HG03135 (cell line): ENCODE measurements around the gene HCAR1.
"Not testable (repeated sequence)": the region's sequence is repeated elsewhere in the genome, so short reads cannot be mapped to it uniquely, and the experiment has no call there.

Source experiments
- ATAC-seq: cut with Tn5 transposase; IDR thresholded peaks from one replicate; pipeline ENCODE4 v1.9.1; 2021; ENCODE audit warnings: mild to moderate bottlenecking, moderate library complexity; ENCODE audit not compliant: unreplicated experiment

HCAR1 gene

DNA sequence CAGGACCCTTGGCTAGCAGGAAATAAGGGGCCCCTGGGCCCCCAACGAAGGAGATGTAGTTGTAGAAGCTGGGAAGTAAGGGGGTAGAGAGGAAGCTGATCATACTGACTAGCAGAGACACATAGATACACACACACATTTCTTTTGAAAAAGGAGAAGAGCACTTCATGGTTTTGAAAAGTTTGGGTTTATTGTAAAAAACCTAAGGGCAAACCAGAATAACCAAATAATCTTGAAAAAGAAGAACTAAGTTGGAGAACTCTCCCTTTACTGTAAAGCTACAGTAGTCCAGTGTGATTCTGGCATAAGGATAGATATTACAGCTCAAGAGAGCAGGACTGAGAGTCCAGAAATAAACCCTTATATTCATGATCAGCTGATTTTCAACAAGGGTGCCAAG is 8.3 kb downstream of the HCAR1 start:
- no peak for ATAC-seq

DNA sequence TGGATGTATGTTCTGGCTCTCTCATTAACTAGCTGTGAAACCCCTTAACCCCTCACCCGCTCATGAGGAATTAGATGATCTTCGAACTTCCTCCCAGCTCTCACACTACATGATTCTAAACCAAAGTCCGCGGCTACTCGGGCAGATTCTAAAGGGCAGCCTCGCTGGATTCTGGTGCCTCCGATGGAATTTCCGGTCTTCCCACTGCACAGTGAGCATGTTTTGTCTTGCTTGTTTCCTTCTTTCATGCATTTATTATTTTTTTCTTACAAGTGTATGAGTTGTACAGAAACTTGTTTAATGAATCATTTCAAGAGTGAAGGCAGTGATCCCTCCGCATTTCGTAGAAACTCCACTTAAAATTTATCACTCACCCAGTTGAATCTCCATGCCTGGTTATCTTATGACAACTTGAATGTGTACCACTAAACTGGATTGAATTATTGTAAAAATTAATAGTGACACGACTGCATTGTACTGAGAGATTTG is 9.5 kb downstream of the HCAR1 start:
- no peak for ATAC-seq

DNA sequence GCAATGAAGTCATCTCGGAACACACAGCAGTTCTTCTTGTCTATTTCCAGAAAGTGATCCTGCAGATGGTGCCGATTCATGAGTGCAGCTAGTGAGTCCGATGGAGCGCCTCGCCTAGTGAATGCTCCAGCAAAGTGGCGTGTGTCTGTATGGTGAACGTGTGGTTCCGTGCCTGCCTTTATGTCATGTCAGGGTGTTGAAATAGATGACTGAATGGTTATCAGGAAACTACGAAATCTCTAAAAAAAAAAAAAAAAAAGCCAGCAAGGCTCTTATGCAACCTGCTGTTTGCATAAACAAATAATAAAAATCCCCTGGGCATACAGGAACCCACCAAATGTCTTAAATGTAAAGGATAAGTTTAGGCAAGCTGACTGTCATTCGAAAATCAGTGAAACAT is 14.0 kb downstream of the HCAR1 start, which contains the start of gene HCAR3:
Gene HCAR3 (minus strand): TSS at position 154 of the 400 bp plus-strand sequence. CDS start 74 bp downstream, at position 80.
- ATAC-seq = not testable (repeated sequence)

DNA sequence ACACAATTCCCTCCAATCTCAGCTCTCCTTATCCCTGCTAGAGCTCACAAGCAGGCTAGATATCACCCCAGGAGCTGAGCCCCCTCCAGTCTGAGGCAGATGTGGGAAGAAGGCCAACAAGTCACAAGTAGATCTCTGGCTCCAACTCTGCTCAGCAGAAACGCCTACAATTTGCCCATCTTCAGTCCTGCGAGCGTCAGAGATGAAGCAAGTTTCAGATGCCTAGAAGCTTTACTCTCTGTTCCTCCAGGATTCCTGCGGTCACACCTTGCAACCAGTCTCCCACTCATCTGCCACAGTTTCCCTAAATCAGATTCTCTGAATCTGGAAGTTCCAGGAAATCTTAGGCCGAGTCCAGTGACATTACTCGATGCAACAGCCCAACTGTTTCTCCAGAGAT is 15.4 kb downstream of the HCAR1 start:
- ATAC-seq = not testable (repeated sequence)

DNA sequence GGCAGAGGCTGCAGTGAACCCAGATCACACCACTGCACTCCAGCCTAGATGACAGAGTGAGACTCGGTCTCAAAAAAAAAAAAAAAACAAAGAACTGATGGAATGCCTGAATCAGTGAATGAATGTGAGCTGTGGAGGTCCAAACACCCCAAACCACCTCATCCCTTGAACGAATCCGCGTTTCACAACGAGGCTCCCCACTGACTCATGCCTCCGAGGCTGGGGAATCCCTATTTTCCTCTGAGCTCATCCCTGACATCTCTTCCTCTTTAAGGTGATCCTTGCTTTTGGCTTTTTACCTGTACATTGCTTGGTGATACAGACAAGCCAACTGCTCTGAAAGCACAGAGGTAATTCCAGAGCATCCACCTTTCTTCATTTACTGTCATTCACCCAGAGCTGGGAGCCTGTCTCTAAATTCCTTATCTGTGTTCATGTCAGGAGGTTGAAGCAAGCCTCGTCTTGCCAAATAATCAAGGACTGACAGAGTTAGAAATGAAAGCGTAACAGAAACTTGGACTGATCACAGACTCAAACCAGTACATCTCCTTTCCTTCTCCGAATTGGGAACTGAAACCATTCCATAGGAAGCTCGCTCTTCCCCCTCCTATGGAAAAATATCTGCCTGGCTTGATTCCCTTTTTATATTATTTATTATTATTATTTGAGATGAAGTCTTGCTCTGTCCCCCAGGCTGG is 17.0 kb downstream of the HCAR1 start:
- ATAC-seq = not testable (repeated sequence)

DNA sequence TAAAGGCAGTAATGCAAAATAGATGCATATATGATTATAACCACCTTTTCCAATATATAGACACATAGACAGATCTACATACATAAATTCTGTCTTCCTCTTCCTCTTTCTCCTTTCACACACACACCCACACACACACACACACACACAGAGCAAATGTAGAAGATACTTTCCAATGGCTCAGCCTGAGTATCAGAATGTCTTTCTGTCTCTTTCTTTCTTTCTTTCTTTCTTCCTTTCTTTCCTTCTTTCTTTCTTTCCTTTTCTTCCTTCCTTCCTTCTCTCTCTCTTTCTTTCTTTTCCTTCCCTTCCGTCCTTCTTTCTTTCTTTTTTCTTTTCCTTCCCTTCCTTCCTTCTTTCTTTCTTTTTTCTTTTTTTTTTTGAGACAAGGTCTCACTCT is 19.4 kb downstream of the HCAR1 start:
- not testable (repeated sequence) for ATAC-seq

DNA sequence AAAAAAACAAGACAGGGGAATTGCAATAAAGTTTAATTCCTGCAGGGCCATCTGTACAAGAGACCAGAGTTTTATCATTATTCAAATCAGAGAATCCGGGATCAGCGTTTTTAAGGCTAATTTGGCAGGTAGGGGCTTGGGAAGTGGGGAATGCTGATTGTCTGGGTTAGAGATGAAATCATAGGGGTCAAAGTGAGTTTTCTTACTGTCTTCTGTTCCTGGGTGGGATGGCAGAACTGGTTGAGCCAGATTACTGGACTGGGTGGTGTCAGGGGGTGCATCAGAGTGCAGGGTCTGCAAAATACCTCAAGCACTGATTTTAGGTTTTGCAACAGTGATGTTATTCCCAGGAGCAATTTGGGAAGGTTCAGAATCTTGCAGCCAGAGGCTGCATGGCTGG is 20.3 kb downstream of the HCAR1 start:
- ATAC-seq = not testable (repeated sequence)

DNA sequence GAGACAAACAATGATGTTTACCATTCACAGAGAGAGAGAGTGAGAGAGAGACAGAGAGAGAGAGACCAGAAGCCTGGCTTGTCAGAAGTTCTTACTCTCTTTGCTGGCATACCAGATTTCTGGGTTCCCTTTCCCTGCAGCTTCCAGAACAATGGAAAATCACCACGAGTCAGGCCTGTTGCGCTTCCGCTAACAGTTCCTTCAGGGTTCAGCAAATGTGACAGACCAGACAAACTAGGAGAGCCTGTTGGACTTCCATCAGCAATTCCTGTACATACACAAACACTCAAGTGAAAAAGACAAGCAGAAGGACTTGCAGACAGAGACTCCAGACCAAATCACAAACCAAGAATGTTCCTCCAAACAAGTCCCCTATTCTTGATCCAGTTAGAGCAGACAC is 21.4 kb downstream of the HCAR1 start:
- ATAC-seq = not testable (repeated sequence)

DNA sequence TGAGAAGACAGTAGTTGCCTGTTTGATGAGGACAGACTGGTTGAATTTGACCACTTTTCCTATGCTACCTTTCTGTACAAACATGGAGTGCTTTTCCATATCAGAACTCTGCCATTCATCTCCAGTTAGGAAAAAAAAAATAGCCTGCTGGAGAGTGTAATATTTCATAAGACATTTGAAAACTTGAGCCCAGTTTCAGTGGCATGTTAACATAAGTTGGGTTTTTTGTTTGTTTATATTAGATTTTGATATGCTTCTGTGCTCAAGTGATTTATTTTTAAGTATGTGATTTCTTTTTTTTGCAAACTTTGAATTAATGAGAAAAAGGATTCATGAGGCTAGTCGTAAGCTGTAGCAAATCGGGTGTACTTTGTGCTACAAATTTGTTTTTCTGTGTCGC is 26.8 kb downstream of the HCAR1 start:
- not testable (repeated sequence) for ATAC-seq

DNA sequence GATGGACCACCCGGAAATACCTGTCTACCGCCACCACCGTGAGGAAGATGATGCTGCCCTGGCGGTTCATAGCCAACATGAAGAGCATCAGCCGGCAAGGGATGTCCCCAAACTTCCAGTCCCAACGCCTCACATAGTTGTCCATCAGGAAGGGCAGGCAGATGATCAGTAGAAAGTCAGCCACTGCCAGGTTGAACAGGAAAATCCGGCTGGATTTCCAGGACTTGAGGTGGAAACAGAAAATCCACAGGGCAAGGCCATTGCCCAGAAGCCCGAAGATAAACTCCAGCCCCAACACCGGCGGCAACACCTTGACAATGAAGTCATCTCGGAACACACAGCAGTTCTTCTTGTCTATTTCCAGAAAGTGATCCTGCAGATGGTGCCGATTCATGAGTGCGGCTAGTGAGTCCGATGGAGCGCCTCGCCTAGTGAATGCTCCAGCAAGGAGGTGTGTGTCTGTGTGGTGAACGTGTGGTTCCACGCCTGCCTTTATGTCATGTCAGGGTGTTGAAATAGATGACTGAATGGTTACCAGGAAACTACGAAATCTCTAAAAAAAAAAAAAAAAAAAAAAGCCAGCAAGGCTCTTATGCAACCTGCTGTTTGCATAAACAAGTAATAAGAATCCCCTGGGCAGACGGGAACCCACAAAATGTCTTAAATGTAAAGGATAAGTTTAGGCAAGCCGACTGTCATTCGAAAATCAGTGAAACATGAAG is 27.6 kb downstream of the HCAR1 start, which contains the start of gene HCAR2:
Gene HCAR2 (minus strand): TSS at position 468 of the 722 bp plus-strand sequence. CDS start 74 bp downstream, at position 394.
- not testable (repeated sequence) for ATAC-seq

DNA sequence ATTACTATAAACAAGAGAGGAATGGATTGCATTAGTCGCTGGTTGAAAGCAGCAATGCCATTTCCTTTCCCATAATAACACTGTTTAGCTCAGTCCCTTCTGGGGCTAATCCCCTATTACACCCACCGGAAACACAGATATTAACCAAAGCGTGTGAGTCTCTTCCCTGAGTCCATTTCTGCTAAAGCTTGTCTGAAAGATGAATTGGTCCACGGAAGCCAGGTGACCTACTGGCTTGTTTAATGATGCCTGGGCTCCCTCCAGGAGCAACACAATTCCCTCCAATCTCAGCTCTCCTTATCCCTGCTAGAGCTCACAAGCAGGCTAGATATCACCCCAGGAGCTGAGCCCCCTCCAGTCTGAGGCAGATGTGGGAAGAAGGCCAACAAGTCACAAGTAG is 29.2 kb downstream of the HCAR1 start:
- not testable (repeated sequence) for ATAC-seq

DNA sequence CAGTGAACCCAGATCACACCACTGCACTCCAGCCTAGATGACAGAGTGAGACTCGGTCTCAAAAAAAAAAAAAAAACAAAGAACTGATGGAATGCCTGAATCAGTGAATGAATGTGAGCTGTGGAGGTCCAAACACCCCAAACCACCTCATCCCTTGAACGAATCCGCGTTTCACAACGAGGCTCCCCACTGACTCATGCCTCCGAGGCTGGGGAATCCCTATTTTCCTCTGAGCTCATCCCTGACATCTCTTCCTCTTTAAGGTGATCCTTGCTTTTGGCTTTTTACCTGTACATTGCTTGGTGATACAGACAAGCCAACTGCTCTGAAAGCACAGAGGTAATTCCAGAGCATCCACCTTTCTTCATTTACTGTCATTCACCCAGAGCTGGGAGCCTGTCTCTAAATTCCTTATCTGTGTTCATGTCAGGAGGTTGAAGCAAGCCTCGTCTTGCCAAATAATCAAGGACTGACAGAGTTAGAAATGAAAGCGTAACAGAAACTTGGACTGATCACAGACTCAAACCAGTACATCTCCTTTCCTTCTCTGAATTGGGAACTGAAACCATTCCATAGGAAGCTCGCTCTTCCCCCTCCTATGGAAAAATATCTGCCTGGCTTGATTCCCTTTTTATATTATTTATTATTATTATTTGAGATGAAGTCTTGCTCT is 30.5 kb downstream of the HCAR1 start:
- ATAC-seq = not testable (repeated sequence)

DNA sequence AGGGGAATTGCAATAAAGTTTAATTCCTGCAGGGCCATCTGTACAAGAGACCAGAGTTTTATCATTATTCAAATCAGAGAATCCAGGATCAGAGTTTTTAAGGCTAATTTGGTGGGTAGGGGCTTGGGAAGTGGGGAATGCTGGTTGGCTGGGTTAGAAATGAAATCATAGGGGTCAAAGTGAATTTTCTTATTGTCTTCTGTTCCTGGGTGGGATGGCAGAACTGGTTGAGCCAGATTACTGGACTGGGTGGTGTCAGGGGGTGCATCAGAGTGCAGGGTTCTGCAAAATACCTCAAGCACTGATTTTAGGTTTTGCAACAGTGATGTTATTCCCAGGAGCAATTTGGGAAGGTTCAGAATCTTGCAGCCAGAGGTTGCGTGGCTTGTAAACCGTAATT is 33.7 kb downstream of the HCAR1 start:
- ATAC-seq = not testable (repeated sequence)

DNA sequence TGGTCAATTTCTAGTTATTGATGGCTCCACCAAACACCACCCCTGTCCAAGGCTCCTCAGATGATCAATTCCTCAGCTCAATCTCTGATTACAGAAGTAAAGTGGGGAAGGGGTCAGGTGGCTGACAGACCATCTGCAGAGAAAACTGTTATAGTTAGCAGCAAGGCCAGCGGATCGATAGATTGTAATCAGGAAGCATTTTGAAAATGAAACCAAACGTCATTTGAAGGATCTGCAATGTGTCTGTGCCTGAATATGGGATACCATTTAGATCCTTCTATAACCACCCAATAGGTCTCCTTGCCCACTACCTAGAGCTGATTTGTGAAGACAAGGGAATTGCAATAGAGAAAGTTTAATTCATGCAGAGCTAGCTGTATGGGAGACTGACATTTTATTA is 39.1 kb downstream of the HCAR1 start:
- ATAC-seq = no peak

DNA sequence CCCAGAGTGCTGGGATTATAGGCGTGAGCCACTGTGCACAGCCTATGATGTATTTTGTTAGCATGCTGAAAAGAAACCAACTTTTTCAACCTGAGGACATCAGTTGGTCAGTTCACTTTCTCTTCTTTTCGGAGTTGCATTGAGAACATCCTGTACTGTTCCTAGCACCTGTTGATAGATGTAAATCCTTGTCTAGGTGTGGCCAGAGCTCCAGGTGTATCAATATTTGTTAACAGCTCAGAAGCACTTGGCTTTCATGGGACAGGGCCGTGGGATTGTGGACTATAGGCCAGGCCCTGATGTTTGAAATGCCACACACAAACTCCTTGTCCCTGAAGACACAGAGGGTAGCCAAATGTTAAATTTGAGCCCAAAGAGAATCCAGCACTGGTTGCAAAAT is 42.4 kb downstream of the HCAR1 start:
- no peak for ATAC-seq

DNA sequence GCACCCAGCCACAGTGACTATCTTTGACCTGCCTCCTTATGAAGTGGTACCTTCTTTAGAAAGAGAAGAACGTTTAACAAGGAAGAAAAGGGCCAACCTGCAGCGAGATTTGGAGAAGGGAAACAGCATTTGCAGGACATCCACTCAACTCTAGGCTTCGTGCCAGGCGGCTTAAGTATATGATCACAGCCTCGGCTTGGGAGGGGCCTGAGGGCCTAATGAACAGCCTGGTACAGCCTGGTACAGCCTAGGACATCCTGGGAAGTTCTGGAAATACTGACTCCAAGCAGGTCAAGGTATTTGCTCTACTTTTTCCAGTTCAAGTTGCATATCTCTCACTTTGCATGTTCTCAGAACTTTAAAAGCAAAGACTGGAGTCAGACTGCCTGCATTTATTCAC is 43.6 kb downstream of the HCAR1 start:
- no peak for ATAC-seq

DNA sequence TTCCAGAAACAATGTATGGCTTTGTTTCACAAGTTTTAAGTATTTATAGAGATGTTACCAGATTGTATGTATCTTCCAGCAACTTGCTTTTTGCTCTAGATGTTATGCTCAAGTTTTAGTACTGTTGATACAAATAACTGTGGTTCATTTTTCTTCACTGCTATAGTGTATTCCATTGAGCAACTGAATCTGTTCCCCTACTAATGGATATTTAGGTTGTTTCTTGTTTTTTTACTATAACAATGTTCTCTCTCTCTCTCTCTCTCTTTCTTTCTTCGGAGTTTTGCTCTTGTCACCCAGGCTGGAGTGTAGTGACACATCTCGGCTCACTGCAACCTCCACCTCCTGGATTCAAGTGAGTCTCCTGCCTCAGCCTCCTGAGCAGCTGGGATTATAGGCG is 44.1 kb downstream of the HCAR1 start:
- no peak for ATAC-seq

DNA sequence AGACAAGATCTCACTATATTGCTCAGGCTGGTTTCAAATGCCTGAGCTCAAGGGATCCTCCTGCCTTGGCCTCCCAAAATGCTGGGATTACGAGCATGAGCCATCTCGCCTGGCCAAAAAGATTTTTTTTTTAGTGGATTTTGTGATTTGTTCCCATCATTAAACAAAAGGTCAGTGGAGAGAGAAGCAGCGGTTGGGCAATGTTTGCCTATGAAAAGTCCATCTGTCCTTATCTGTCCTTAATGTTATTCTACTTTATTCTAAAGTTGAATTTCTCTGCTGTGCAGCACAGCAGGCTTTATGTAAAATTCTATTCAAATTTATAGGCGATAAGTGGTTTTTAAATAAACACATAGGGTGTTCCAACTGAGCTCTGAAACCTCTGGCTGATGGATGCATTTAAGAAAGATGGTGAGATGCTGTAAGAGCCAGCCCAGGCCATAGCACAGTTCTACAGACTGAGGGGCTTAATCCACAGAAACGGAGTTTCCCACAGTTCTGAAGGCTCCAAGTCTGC is 46.3 kb downstream of the HCAR1 start:
- no peak for ATAC-seq

DNA sequence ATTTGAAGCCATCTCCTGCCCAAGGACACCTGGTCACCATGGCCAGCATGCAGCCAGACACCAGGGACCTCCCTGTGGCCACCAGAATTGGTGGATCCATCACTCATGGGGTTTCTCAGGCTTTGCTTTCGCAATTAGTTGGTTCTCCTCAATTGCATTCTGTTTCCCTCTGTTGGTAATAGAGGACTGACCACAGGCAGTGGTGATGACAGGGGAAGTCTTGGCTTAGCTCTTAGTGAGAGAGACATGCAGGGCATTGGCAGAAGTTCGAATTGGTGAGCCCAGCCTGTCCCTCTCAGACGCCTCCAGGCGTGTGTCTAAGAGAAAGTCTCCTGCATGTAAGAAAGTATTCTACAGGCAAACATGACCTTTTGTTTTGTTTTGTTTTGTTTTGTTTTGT is 48.8 kb downstream of the HCAR1 start:
- no peak for ATAC-seq

DNA sequence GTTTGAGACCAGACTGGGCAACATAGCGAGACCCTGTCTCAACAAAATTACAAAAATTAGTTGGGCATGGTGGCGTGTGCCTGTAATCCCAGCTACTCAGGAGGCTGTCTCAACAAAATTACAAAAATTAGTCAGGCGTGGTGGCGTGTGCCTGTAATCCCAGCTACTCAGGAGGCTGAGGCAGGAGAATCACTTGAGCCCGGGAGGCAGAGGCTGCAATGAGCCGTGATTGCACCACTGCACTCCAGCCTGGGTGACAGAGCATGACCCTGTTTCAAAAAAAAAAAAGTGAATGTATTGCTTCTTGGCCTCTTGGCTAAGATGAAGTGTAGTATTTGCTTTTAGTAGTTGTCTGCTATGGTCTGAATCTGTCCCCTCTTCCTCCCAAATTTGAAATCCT is 49.7 kb downstream of the HCAR1 start:
- not testable (repeated sequence) for ATAC-seq

DNA sequence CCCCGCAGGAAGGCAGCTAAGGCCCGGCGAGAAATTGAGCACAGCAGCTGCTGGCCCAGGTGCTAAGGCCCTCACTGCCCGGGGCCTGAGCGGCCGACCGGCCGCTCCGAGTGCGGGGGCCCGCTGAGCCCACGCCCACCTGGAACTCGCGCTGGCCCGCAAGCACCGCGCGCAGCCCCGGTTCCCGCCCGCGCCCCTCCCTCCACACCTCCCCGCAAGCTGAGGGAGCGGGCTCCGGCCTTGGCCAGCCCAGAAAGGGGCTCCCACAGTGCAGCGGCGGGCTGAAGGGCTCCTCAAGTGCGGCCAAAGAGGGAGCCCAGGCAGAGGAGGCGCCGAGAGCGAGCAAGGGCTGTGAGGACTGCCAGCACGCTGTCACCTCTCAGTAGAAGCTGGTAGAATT is 53.9 kb downstream of the HCAR1 start:
- ATAC-seq = not testable (repeated sequence)
